SK-N-SH treated with all-trans-retinoic acid at 6 μM for 48 hours (cell line): ENCODE results near the gene EDN1.

Experiments used
- ATAC-seq: fragments of 200-7000 bp; cut with Tn5 transposase; 3 replicates; pipeline ENCODE4 v1.9.1; 2020; ENCODE audit warnings: mild to moderate bottlenecking, moderate library complexity
- ARNTL ChIP-seq: fragments of 450-650 bp; formaldehyde crosslinking; IDR thresholded peaks from 2 replicates; pipeline ENCODE4 v1.5.0; 2020; ENCODE audit warnings: low read depth, mild to moderate bottlenecking, moderate library complexity, borderline replicate concordance
- BACH2 ChIP-seq: fragments of 250-450 bp; sonication (Bioruptor Pico); IDR thresholded peaks from 2 replicates; pipeline ENCODE4 v1.9.0; 2021; ENCODE audit warnings: mild to moderate bottlenecking, borderline replicate concordance
- CSDC2 ChIP-seq: fragments of 250-450 bp; sonication (Bioruptor Pico); IDR thresholded peaks from 2 replicates; pipeline ENCODE4 v1.5.0; 2020; ENCODE audit warnings: mild to moderate bottlenecking, moderate library complexity
- ESRRG ChIP-seq: fragments of 250-450 bp; sonication (Bioruptor Pico); IDR thresholded peaks from 2 replicates; pipeline ENCODE4 v1.6.1; 2021; ENCODE audit warnings: mild to moderate bottlenecking
- GLIS3 ChIP-seq: fragments of 250-450 bp; sonication (Bioruptor Pico); IDR thresholded peaks from 2 replicates; pipeline ENCODE4 v1.5.0; 2020; ENCODE audit warnings: mild to moderate bottlenecking, moderate library complexity
- ISL1 ChIP-seq: fragments of 250-450 bp; sonication (Bioruptor Pico); IDR thresholded peaks from 2 replicates; pipeline ENCODE4 v2.1.2; 2022; ENCODE audit warnings: mild to moderate bottlenecking, moderate library complexity
- OSR1 ChIP-seq: fragments of 250-450 bp; sonication (Bioruptor Pico); IDR thresholded peaks from 2 replicates; pipeline ENCODE4 v1.8.0; 2022; ENCODE audit warnings: moderate library complexity, mild to moderate bottlenecking, inconsistent platforms
- RARB ChIP-seq: fragments of 250-450 bp; sonication (Bioruptor Pico); IDR thresholded peaks from 2 replicates; pipeline ENCODE4 v1.8.0; 2021; ENCODE audit warnings: mild to moderate bottlenecking, moderate library complexity
- SNAI2 ChIP-seq: fragments of 250-450 bp; sonication (Bioruptor Pico); IDR thresholded peaks from 2 replicates; pipeline ENCODE4 v1.5.0; 2020; ENCODE audit warnings: mild to moderate bottlenecking, moderate library complexity
- TCF4 ChIP-seq: fragments of 250-450 bp; sonication (Bioruptor Pico); IDR thresholded peaks from 2 replicates; pipeline ENCODE4 v1.8.0; 2021; ENCODE audit warnings: mild to moderate bottlenecking, moderate library complexity, borderline replicate concordance
- TOX ChIP-seq: fragments of 250-450 bp; sonication (Bioruptor Pico); IDR thresholded peaks from 2 replicates; pipeline ENCODE4 v1.8.0; 2021; ENCODE audit warnings: mild to moderate bottlenecking, moderate library complexity, borderline replicate concordance
- ZC3H10 ChIP-seq: fragments of 250-450 bp; sonication (Bioruptor Pico); IDR thresholded peaks from 2 replicates; pipeline ENCODE4 v1.5.1; 2021; ENCODE audit warnings: mild to moderate bottlenecking, moderate library complexity
- ZFP30 ChIP-seq: fragments of 450-650 bp; formaldehyde crosslinking; IDR thresholded peaks from 2 replicates; pipeline ENCODE4 v1.5.0; 2022; ENCODE audit warnings: mild to moderate bottlenecking, moderate library complexity
- ZNF565 ChIP-seq: fragments of 450-650 bp; formaldehyde crosslinking; conservative IDR thresholded peaks from 2 replicates; pipeline ENCODE4 v1.5.0; 2020; ENCODE audit warnings: low read depth, mild to moderate bottlenecking, moderate library complexity
- ZNF70 ChIP-seq: fragments of 450-650 bp; formaldehyde crosslinking; IDR thresholded peaks from 2 replicates; pipeline ENCODE4 v1.5.0; 2020; ENCODE audit warnings: mild to moderate bottlenecking, moderate library complexity
- ZNF8 ChIP-seq: fragments of 450-650 bp; formaldehyde crosslinking; IDR thresholded peaks from 2 replicates; pipeline ENCODE4 v1.5.0; 2020; ENCODE audit warnings: mild to moderate bottlenecking, moderate library complexity
- TF ChIP-seq, protein P1 (sequence below): fragments of 250-450 bp; sonication (Bioruptor Pico); IDR thresholded peaks from 2 replicates; pipeline ENCODE4 v1.5.1; 2020; ENCODE audit warnings: low read depth, mild to moderate bottlenecking, moderate library complexity
- TF ChIP-seq, protein P2 (sequence below): fragments of 250-450 bp; sonication (Bioruptor Pico); IDR thresholded peaks from 2 replicates; pipeline ENCODE4 v1.5.1; 2021; ENCODE audit warnings: mild to moderate bottlenecking, moderate library complexity
- TF ChIP-seq, protein P3 (sequence below): fragments of 250-450 bp; sonication (Bioruptor Pico); IDR thresholded peaks from 2 replicates; pipeline ENCODE4 v1.8.0; 2020; ENCODE audit warnings: mild to moderate bottlenecking, moderate library complexity, borderline replicate concordance
- TF ChIP-seq, protein P4 (sequence below): fragments of 250-450 bp; sonication (Bioruptor Pico); IDR thresholded peaks from 2 replicates; pipeline ENCODE4 v1.8.0; 2021; ENCODE audit warnings: low read depth, mild to moderate bottlenecking, moderate library complexity, borderline replicate concordance

The EDN1 gene

DNA sequence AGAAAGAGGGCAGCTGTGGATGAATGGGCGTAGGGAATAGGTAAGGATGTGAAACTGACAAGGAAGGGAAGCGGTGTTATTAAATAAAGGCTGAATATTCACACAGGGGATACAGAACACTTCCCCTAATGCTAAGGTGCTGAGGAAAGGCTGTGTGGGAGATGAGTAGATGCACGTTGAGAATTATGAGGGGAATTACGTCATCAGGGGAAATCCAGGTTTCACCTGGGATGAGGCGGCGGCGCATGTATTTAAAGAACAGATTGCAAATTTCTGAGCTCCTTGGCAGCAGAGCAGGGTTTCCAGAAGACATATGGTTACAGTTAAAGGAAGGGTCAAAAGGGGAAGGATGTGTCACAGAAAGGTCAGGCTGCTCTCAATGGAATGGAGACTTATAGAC, 28.7 kb upstream of the EDN1 start:
- TF ChIP-seq TOX (CRISPR knock-in tag) (no peak), GLIS3 (CRISPR knock-in tag) (no peak), ZNF565 (CRISPR knock-in tag) (no peak), ZFP30 (CRISPR knock-in tag) (no peak), SNAI2 (CRISPR knock-in tag) (no peak), RARB (no peak), ZNF8 (CRISPR knock-in tag) (no peak), ESRRG (CRISPR knock-in tag) (no peak), ARNTL (CRISPR knock-in tag) (no peak), TCF4 (CRISPR knock-in tag) (no peak), OSR1 (CRISPR knock-in tag) (no peak), CSDC2 (CRISPR knock-in tag) (no peak), ZNF70 (CRISPR knock-in tag) (no peak), ISL1 (CRISPR knock-in tag) (no peak)
- TF ChIP-seq, protein P1, sequence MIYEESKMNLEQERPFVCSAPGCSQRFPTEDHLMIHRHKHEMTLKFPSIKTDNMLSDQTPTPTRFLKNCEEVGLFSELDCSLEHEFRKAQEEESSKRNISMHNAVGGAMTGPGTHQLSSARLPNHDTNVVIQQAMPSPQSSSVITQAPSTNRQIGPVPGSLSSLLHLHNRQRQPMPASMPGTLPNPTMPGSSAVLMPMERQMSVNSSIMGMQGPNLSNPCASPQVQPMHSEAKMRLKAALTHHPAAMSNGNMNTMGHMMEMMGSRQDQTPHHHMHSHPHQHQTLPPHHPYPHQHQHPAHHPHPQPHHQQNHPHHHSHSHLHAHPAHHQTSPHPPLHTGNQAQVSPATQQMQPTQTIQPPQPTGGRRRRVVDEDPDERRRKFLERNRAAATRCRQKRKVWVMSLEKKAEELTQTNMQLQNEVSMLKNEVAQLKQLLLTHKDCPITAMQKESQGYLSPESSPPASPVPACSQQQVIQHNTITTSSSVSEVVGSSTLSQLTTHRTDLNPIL (CRISPR knock-in tag), result no peak
- TF ChIP-seq, protein P2, sequence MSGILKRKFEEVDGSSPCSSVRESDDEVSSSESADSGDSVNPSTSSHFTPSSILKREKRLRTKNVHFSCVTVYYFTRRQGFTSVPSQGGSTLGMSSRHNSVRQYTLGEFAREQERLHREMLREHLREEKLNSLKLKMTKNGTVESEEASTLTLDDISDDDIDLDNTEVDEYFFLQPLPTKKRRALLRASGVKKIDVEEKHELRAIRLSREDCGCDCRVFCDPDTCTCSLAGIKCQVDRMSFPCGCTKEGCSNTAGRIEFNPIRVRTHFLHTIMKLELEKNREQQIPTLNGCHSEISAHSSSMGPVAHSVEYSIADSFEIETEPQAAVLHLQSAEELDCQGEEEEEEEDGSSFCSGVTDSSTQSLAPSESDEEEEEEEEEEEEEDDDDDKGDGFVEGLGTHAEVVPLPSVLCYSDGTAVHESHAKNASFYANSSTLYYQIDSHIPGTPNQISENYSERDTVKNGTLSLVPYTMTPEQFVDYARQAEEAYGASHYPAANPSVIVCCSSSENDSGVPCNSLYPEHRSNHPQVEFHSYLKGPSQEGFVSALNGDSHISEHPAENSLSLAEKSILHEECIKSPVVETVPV (CRISPR knock-in tag), result no peak
- TF ChIP-seq, protein P3, sequence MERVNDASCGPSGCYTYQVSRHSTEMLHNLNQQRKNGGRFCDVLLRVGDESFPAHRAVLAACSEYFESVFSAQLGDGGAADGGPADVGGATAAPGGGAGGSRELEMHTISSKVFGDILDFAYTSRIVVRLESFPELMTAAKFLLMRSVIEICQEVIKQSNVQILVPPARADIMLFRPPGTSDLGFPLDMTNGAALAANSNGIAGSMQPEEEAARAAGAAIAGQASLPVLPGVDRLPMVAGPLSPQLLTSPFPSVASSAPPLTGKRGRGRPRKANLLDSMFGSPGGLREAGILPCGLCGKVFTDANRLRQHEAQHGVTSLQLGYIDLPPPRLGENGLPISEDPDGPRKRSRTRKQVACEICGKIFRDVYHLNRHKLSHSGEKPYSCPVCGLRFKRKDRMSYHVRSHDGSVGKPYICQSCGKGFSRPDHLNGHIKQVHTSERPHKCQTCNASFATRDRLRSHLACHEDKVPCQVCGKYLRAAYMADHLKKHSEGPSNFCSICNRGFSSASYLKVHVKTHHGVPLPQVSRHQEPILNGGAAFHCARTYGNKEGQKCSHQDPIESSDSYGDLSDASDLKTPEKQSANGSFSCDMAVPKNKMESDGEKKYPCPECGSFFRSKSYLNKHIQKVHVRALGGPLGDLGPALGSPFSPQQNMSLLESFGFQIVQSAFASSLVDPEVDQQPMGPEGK, result no peak
- TF ChIP-seq, protein P4, sequence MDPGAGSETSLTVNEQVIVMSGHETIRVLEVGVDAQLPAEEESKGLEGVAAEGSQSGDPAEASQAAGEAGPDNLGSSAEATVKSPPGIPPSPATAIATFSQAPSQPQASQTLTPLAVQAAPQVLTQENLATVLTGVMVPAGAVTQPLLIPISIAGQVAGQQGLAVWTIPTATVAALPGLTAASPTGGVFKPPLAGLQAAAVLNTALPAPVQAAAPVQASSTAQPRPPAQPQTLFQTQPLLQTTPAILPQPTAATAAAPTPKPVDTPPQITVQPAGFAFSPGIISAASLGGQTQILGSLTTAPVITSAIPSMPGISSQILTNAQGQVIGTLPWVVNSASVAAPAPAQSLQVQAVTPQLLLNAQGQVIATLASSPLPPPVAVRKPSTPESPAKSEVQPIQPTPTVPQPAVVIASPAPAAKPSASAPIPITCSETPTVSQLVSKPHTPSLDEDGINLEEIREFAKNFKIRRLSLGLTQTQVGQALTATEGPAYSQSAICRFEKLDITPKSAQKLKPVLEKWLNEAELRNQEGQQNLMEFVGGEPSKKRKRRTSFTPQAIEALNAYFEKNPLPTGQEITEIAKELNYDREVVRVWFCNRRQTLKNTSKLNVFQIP (CRISPR knock-in tag), result no peak
- ATAC-seq, result no peak

DNA sequence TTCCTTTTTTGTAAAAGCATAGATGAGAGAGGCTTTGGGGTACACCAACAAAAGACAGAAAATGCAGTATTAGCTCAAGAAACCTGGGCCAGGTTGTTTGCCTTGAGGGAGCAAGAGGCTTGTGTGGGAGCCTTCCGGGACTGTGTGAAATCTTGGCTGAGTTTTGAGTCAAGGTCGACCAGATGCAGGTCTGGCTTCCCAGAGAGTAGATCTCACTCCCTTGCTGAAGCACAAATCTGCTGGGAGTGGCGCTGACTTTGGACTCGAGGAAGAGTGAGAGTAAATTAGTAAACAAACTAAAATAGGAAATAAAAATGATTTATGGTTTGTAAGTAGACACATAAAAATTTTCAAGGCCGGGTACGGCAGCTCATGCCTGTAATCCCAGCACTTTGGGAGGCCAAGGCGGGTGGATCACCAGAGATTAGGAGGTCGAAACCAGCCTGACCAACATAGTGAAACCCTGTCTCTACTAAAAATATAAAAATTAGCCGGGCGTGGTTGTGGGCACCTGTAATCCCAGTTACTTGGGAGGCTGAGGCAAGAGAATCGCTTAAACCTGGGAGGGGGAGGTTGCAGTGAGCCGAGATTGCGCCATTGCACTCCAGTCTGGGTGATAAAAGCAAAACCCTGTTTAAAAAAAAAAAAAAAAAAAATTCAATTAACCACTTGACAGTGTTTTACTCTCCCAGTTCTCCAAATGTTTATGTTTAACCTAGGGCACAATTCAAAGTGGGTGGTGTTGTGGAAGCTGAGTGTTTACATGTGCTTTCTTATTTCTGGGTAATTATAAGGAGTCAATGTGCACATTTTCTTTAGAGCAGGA, 27.7 kb upstream of the EDN1 start:
- no peak for TF ChIP-seq SNAI2 (CRISPR knock-in tag)
- TF ChIP-seq OSR1 (CRISPR knock-in tag), result no peak
- no peak for TF ChIP-seq TCF4 (CRISPR knock-in tag)
- no peak for TF ChIP-seq ARNTL (CRISPR knock-in tag)
- TF ChIP-seq, protein P1 (CRISPR knock-in tag), result no peak
- TF ChIP-seq ISL1 (CRISPR knock-in tag), result no peak
- no peak for TF ChIP-seq CSDC2 (CRISPR knock-in tag)
- no peak for TF ChIP-seq BACH2 (CRISPR knock-in tag)
- TF ChIP-seq, protein P2 (CRISPR knock-in tag), result no peak
- no peak for TF ChIP-seq ZNF565 (CRISPR knock-in tag)
- no peak for TF ChIP-seq ZNF70 (CRISPR knock-in tag)
- no peak for TF ChIP-seq ZFP30 (CRISPR knock-in tag)
- TF ChIP-seq ZNF8 (CRISPR knock-in tag), result no peak
- no peak for TF ChIP-seq ZC3H10
- no peak for ATAC-seq
